ENCODE results near the gene COL11A2.

GRCh38 chr6:33217681-33218080 is 25.4 kb upstream of the COL11A2 start:
- TF ChIP-seq, protein P1, sequence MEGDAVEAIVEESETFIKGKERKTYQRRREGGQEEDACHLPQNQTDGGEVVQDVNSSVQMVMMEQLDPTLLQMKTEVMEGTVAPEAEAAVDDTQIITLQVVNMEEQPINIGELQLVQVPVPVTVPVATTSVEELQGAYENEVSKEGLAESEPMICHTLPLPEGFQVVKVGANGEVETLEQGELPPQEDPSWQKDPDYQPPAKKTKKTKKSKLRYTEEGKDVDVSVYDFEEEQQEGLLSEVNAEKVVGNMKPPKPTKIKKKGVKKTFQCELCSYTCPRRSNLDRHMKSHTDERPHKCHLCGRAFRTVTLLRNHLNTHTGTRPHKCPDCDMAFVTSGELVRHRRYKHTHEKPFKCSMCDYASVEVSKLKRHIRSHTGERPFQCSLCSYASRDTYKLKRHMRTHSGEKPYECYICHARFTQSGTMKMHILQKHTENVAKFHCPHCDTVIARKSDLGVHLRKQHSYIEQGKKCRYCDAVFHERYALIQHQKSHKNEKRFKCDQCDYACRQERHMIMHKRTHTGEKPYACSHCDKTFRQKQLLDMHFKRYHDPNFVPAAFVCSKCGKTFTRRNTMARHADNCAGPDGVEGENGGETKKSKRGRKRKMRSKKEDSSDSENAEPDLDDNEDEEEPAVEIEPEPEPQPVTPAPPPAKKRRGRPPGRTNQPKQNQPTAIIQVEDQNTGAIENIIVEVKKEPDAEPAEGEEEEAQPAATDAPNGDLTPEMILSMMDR (IDR thresholded peaks at IDR 0.05) = no peak
- no peak for TF ChIP-seq TEAD4 (IDR thresholded peaks at IDR 0.05; ENCODE audit: borderline replicate concordance, insufficient read depth)
- TF ChIP-seq EZH2phosphoT487 (IDR thresholded peaks at IDR 0.05; ENCODE audit: borderline replicate concordance, low read depth) = no peak
- TF ChIP-seq POLR2AphosphoS5 (IDR thresholded peaks at IDR 0.05; ENCODE audit: low read depth, low read length) = no peak
- TF ChIP-seq, protein P2, sequence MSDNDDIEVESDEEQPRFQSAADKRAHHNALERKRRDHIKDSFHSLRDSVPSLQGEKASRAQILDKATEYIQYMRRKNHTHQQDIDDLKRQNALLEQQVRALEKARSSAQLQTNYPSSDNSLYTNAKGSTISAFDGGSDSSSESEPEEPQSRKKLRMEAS (IDR thresholded peaks at IDR 0.05; ENCODE audit: low read depth) = no peak
- TF ChIP-seq, protein P3, sequence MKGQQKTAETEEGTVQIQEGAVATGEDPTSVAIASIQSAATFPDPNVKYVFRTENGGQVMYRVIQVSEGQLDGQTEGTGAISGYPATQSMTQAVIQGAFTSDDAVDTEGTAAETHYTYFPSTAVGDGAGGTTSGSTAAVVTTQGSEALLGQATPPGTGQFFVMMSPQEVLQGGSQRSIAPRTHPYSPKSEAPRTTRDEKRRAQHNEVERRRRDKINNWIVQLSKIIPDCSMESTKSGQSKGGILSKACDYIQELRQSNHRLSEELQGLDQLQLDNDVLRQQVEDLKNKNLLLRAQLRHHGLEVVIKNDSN (IDR thresholded peaks at IDR 0.05; ENCODE audit: borderline replicate concordance, low read depth) = no peak
- no peak for TF ChIP-seq USF2 (IDR thresholded peaks at IDR 0.05; ENCODE audit: borderline replicate concordance, low read depth, low read length)
- TF ChIP-seq, protein P4, sequence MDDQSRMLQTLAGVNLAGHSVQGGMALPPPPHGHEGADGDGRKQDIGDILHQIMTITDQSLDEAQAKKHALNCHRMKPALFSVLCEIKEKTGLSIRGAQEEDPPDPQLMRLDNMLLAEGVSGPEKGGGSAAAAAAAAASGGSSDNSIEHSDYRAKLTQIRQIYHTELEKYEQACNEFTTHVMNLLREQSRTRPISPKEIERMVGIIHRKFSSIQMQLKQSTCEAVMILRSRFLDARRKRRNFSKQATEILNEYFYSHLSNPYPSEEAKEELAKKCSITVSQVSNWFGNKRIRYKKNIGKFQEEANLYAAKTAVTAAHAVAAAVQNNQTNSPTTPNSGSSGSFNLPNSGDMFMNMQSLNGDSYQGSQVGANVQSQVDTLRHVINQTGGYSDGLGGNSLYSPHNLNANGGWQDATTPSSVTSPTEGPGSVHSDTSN (IDR thresholded peaks at IDR 0.05) = no peak
- no peak for TF ChIP-seq JUND (IDR thresholded peaks at IDR 0.05)
- TF ChIP-seq RFX5 (IDR thresholded peaks at IDR 0.05; ENCODE audit: low read length) = no peak
- no peak for TF ChIP-seq TAF1 (IDR thresholded peaks at IDR 0.05; ENCODE audit: borderline replicate concordance, low read depth, low read length)
- no peak for TF ChIP-seq TCF12 (IDR thresholded peaks at IDR 0.05)
- no peak for TF ChIP-seq ELF1 (IDR thresholded peaks at IDR 0.05)
- no peak for TF ChIP-seq EP300 (IDR thresholded peaks at IDR 0.05; ENCODE audit: borderline replicate concordance in 1 of 2, low read depth in 1 of 2, low read length in 1 of 2)

All from SK-N-SH (cell line).